B cell (primary cell): ENCODE results near the gene EME1. TPM values are rescaled to one million over a fixed set of nuclear protein-coding genes. Genes with fewer than 3 reads are reported as not detected.
"Not testable (repeated sequence)": the region's sequence is repeated elsewhere in the genome, so short reads cannot be mapped to it uniquely, and the experiment has no call there.

Source experiments
- ATAC-seq: fragments of 200-7000 bp; cut with Tn5 transposase; one replicate; pipeline ENCODE4 v1.10.0; 2021; ENCODE audit warnings: low read depth, mild to moderate bottlenecking, moderate number of reproducible peaks, moderate library complexity
- CTCF ChIA-PET: fragments of 350-600 bp; sonication (Branson Sonifier 250); formaldehyde crosslinking; loops from one replicate; lab custom pipeline; 2021; ENCODE audit warnings: antibody characterized with exemption, inconsistent platforms; lab: Charles Lee
- POLR2A ChIA-PET: fragments of 350-600 bp; sonication (Branson Sonifier 250); formaldehyde crosslinking; loops from one replicate; lab custom pipeline; 2021; ENCODE audit warnings: antibody characterized with exemption; lab: Charles Lee
- DNase-seq: peaks from one replicate; pipeline ENCODE4 v3.0.0; 2013
- H2AFZ ChIP-seq: 2 replicates; pipeline ENCODE4 v1.6.1; 2012; ENCODE audit warnings: mild to moderate bottlenecking, low read depth, low read length; ENCODE audit not compliant: insufficient read depth, poor library complexity, severe bottlenecking
- H3K27ac ChIP-seq, 2 donors: 1 replicate in 1 of 2; 2 replicates in 1 of 2; pipeline ENCODE4 v1.5.1; 2012 to 2013; ENCODE audit warnings: low read length in 2 of 2, mild to moderate bottlenecking in 2 of 2, moderate library complexity in 1 of 2
- H3K27me3 ChIP-seq, 4 experiments: fragments of 200-600 bp in 1 of 4; sonication (generic) in 1 of 4; replicated peaks in 1 of 4; 1 replicate in 2 of 4; 2 replicates in 2 of 4; pipeline versions ENCODE4 v1.6.1 to v1.7.0; 2013 to 2016; ENCODE audit warnings: low read length in 3 of 4, mild to moderate bottlenecking in 2 of 4, mixed read lengths in 1 of 4, moderate library complexity in 1 of 4; ENCODE audit not compliant: insufficient read depth in 4 of 4, control insufficient read depth in 3 of 4; ENCODE audit errors: control extremely low read depth in 1 of 4
- H3K36me3 ChIP-seq, 2 experiments: replicated peaks in 1 of 2; 1 replicate in 1 of 2; 2 replicates in 1 of 2; pipeline versions ENCODE4 v1.6.1 to v1.7.1; 2013; ENCODE audit warnings: low read length in 1 of 2; ENCODE audit not compliant: insufficient read depth in 2 of 2, control insufficient read depth in 1 of 2; ENCODE audit errors: control extremely low read depth in 1 of 2, extremely low read depth in 1 of 2
- H3K4me1 ChIP-seq, 2 donors: fragments of 200-600 bp in 1 of 2; sonication (generic) in 1 of 2; 1 replicate in 1 of 2; 2 replicates in 1 of 2; pipeline versions ENCODE4 v1.5.1 to v1.6.1; 2013 to 2017; ENCODE audit warnings: low read length in 2 of 2; ENCODE audit not compliant: control insufficient read depth in 2 of 2, insufficient read depth in 2 of 2
- H3K4me2 ChIP-seq: replicated peaks from 2 replicates; pipeline ENCODE3; 2012; ENCODE audit warnings: mild to moderate bottlenecking, low read depth, low read length; ENCODE audit not compliant: poor library complexity, severe bottlenecking
- H3K4me3 ChIP-seq, 5 experiments: fragments of 200-600 bp in 1 of 5; sonication (generic) in 1 of 5; 1 replicate in 3 of 5; 2 replicates in 2 of 5; pipeline versions ENCODE4 v1.5.1 to v1.7.0; 2011 to 2016; ENCODE audit warnings: low read length in 4 of 5, mild to moderate bottlenecking in 4 of 5, low read depth in 2 of 5, control low read depth in 1 of 5, moderate library complexity in 1 of 5; ENCODE audit not compliant: insufficient read depth in 1 of 5; ENCODE audit errors: control extremely low read depth in 1 of 5, extremely low read depth in 1 of 5
- H3K79me2 ChIP-seq: fragments of 200-600 bp; sonication (generic); one replicate; pipeline ENCODE4 v1.6.0; 2016; ENCODE audit warnings: low read length; ENCODE audit not compliant: control insufficient read depth, insufficient read depth
- H3K9ac ChIP-seq: fragments of 200-600 bp; sonication (generic); 2 replicates; pipeline ENCODE4 v1.6.1; 2017; ENCODE audit warnings: mild to moderate bottlenecking, low read length, moderate library complexity
- H3K9me3 ChIP-seq, 3 donors: one replicate each; pipeline versions ENCODE4 v1.6.1 to v1.7.1; 2013; ENCODE audit warnings: low read length in 2 of 3; ENCODE audit not compliant: control insufficient read depth in 2 of 3, insufficient read depth in 1 of 3; ENCODE audit errors: control extremely low read depth in 1 of 3
- H4K20me1 ChIP-seq: 2 replicates; pipeline ENCODE4 v1.6.0; 2012; ENCODE audit warnings: mild to moderate bottlenecking, low read length; ENCODE audit not compliant: insufficient read depth, control insufficient read depth, poor library complexity, severe bottlenecking
- H3K27ac Mint-ChIP-seq: one replicate; pipeline ENCODE4 v1.8.0; 2021; ENCODE audit warnings: mixed read lengths
- H3K27me3 Mint-ChIP-seq: one replicate; pipeline ENCODE4 v1.8.0; 2021; ENCODE audit warnings: mixed read lengths
- H3K4me1 Mint-ChIP-seq: one replicate; pipeline ENCODE4 v1.8.0; 2021; ENCODE audit warnings: mixed read lengths
- H3K4me3 Mint-ChIP-seq: one replicate; pipeline ENCODE4 v1.8.0; 2021; ENCODE audit warnings: mixed read lengths
- H3K9me3 Mint-ChIP-seq: one replicate; pipeline ENCODE4 v1.8.0; 2022; ENCODE audit warnings: mixed read lengths; ENCODE audit not compliant: insufficient read depth
- EZH2 ChIP-seq: IDR thresholded peaks from 2 replicates; pipeline ENCODE4 v1.6.1; 2012; ENCODE audit warnings: borderline replicate concordance, low read depth, mild to moderate bottlenecking, moderate library complexity, low read length; ENCODE audit not compliant: insufficient read depth, poor library complexity, severe bottlenecking
- WGBS: methylation state at CpG from one replicate; pipeline ENCODE4 v1.1.5; 2013; ENCODE audit warnings: missing lambda C conversion rate; ENCODE audit not compliant: insufficient coverage; 5-methylcytosine and 5-hydroxymethylcytosine counted together
- intact Hi-C: fragments of 100-400 bp; cut with micrococcal nuclease; formaldehyde crosslinking; loops from one replicate; pipeline ENCODE4 v1.10.0; 2022
- polyA plus RNA-seq: library from polyadenylated mRNA; depleted of rRNA; stranded (reverse); fragments of >200 nt; gene quantifications from 2 replicates; pipeline ENCODE4 v1.2.3, GENCODE V29; 2012
- total RNA-seq, 2 donors: library from RNA; stranded (reverse); fragments of 120-200 nt in 1 of 2; gene quantifications; 1 replicate in 1 of 2; 2 replicates in 1 of 2; pipeline versions ENCODE4 v1.2.3 to v1.2.4, GENCODE V29; 2013 to 2022

Gene EME1
- total and polyA plus RNA-seq, 2 donors (not counting 1 experiment from before 2014, with no cell fraction given), result 1.6 to 2.3 TPM

- CTCF ChIA-PET, result no interaction called here
- Mint-ChIP-seq H3K27me3 (peaks cover 3% of the 10 kb centered on the region), H3K4me3 (no peak overlapping the region), H3K9me3 (no peaks in the 10 kb centered on the region), H3K4me1 (peaks cover 3% of the 10 kb centered on the region), H3K27ac (no peak overlapping the region)
- Histone ChIP-seq H3K36me3 (no peaks in the 10 kb centered on the region), H3K9me3 (peaks cover 0 to 9% (median 4%) of the 10 kb centered on the region in 3 donors), H2AFZ (no peak overlapping the region), H3K9ac (no peak overlapping the region), H3K27ac (no peak overlapping the region), H3K4me3 (no peak overlapping the region), H3K79me2 (no peaks in the 10 kb centered on the region), H3K4me2 (no peak overlapping the region), H3K4me1 (no peaks in the 10 kb centered on the region), H3K27me3 (no peaks in the 10 kb centered on the region), H4K20me1 (no peaks in the 10 kb centered on the region)
- WGBS, result 100% methylated on average over 2 of the region's 3 CpGs
- intact Hi-C loops, result no loop called here
- ATAC-seq, result no peak
- no peak for TF ChIP-seq EZH2
- POLR2A ChIA-PET, result no interaction called here
- no peak for DNase-seq
Measured at GRCh38 chr17:50414808-50415207, 41.8 kb downstream of the EME1 start.

- H3K4me3 ChIP-seq, H3K27me3 Mint-ChIP-seq, H3K9me3 ChIP-seq, H3K79me2 ChIP-seq, H3K4me3 Mint-ChIP-seq, POLR2A ChIA-PET, H3K27me3 ChIP-seq, H3K27ac ChIP-seq, CTCF ChIA-PET, H3K4me2 ChIP-seq, DNase-seq, H2AFZ ChIP-seq, H3K9me3 Mint-ChIP-seq, intact Hi-C loops, H3K9ac ChIP-seq, H4K20me1 ChIP-seq, H3K36me3 ChIP-seq, ATAC-seq: not testable (repeated sequence)
- peak overlapping the region; percentile 76 for H3K27ac Mint-ChIP-seq
- peaks cover 14 to 18% of the 10 kb centered on the region in 2 donors for H3K4me1 ChIP-seq
- H3K4me1 Mint-ChIP-seq, result peaks cover 28% of the 10 kb centered on the region
- 96% methylated on average over 10 of the region's 10 CpGs for WGBS
Measured at GRCh38 chr17:50419577-50419976, 46.5 kb downstream of the EME1 start.
